ENCODE data around the gene GTF2IRD1. TPM values are rescaled to one million over a fixed set of nuclear protein-coding genes. Genes with fewer than 3 reads are reported as not detected.

Gene GTF2IRD1
- total RNA-seq, 1 donor from 2014 or later, result 48.7 TPM

DNA sequence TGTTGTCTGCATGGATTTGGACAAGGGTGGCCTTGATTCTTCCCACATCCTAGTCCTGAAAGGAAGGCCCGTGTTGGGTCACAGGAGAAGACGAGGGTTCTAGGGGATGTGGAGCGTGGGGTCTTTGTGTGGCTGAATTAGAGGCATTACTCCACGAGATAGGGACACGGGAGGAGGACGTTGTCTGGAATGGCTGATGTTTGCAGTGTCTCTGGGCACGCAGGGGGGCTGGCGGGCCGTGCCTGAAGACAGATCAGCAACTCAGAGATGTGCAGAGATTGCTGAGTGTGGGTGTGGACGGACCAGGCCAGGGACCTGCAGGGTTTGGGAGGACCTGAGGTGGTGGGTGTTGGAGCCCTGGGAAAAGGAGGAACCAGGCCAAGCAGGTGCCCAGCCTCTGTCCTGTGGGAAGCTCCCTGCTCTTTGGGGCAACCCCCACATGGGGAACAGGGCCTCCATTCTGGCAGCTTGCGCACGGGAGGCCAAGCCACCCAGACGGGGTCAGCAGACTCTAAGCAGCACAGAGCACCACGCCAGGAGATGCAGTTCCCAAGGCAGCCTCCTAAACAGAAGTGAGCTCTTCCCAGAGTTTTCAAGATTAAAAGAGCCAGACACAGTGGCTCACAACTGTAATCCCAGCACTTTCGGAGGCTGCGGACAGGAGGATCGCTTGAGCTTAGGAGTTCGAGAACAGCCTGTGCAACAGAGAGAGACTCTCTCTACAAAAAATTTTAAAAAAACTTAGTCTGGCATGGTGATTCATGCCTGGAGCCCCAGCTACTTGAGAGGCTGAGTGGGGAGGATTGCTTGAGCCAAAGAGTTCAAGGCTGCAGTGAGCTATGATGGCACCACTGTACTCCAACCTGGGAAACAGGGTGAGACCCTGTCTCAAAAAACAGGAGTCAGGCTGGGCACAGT is 132.8 kb downstream of the GTF2IRD1 start:
- TF ChIP-seq, protein P1, sequence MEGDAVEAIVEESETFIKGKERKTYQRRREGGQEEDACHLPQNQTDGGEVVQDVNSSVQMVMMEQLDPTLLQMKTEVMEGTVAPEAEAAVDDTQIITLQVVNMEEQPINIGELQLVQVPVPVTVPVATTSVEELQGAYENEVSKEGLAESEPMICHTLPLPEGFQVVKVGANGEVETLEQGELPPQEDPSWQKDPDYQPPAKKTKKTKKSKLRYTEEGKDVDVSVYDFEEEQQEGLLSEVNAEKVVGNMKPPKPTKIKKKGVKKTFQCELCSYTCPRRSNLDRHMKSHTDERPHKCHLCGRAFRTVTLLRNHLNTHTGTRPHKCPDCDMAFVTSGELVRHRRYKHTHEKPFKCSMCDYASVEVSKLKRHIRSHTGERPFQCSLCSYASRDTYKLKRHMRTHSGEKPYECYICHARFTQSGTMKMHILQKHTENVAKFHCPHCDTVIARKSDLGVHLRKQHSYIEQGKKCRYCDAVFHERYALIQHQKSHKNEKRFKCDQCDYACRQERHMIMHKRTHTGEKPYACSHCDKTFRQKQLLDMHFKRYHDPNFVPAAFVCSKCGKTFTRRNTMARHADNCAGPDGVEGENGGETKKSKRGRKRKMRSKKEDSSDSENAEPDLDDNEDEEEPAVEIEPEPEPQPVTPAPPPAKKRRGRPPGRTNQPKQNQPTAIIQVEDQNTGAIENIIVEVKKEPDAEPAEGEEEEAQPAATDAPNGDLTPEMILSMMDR (IDR thresholded peaks at IDR 0.05), result no peak
- H3K9me3 Mint-ChIP-seq (ENCODE audit: unreplicated experiment), result no peaks in the 10 kb centered on the region
- peak overlapping the region; percentile 93 for H3K27ac Mint-ChIP-seq (ENCODE audit: unreplicated experiment)
- no peak overlapping the region for H3K4me3 Mint-ChIP-seq (ENCODE audit: unreplicated experiment)
- H3K36me3 Mint-ChIP-seq (ENCODE audit: unreplicated experiment), result peaks cover 5% of the 10 kb centered on the region
- H3K4me1 Mint-ChIP-seq (ENCODE audit: unreplicated experiment), result peaks cover 30% of the 10 kb centered on the region
- H3K27me3 Mint-ChIP-seq (ENCODE audit: unreplicated experiment), result no peaks in the 10 kb centered on the region
- DNase-seq (ENCODE audit: extremely low spot score, unreplicated experiment), result no peak

DNA sequence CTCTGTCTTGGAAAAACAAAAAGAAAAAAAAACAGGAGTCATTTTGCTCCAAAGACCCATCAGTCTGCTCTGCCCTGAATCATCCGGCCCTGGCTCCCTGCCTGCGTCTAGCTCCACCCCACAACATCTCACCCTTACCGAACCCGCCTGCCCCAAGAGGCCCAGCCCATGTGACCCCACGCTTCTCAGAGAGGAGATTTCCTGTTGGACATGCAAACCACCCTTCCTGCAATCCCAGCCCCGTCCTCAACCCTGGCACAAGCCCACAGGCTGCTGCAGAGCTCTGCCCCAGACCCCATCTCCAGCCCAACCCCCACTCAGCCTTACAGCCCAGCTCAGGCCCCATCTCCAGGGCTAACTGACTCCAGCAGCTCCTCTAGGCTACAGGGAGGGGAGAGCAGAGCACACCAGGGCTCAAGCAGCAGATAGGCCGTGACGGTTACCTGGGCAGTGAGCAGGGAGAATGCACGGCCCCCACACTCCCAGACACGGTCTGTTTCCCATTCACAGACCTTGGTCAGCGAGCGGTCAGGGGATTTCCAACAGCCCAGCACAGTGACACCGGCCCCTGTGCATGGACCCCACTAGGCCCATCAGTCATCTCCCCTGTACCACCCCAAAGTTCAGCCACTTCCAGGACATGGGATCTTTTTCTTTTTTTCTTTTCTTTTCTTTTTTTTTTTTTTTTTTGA is 133.9 kb downstream of the GTF2IRD1 start:
- peak overlapping the region; percentile 93 for H3K27ac Mint-ChIP-seq (ENCODE audit: unreplicated experiment)
- H3K27me3 Mint-ChIP-seq (ENCODE audit: unreplicated experiment), result no peaks in the 10 kb centered on the region
- H3K36me3 Mint-ChIP-seq (ENCODE audit: unreplicated experiment), result peaks cover 6% of the 10 kb centered on the region
- peak; percentile 93 for DNase-seq (ENCODE audit: extremely low spot score, unreplicated experiment)
- TF ChIP-seq, protein P1 (IDR thresholded peaks at IDR 0.05), result no peak
- peak overlapping the region; percentile 8 for H3K4me3 Mint-ChIP-seq (ENCODE audit: unreplicated experiment)
- no peaks in the 10 kb centered on the region for H3K9me3 Mint-ChIP-seq (ENCODE audit: unreplicated experiment)
- H3K4me1 Mint-ChIP-seq (ENCODE audit: unreplicated experiment), result peaks cover 30% of the 10 kb centered on the region

DNA sequence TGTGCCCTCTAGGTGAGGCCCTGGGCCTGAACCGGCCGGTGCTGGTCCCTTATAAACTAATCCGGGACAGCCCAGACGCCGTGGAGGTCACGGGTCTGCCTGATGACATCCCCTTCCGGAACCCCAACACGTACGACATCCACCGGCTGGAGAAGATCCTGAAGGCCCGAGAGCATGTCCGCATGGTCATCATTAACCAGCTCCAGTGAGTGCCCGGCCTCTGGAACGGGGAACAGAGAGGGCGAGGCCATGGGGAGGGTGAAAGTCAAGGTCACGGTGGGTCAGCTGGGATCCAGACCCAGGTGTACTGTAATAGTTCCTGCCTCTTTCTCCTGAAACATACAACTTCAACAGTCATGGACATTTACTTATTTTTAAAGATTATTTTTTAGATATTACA is 137.1 kb downstream of the GTF2IRD1 start:
- Mint-ChIP-seq H3K9me3 (ENCODE audit: unreplicated experiment) (no peaks in the 10 kb centered on the region), H3K4me3 (ENCODE audit: unreplicated experiment) (no peak overlapping the region), H3K27ac (ENCODE audit: unreplicated experiment) (no peak overlapping the region), H3K4me1 (ENCODE audit: unreplicated experiment) (peaks cover 30% of the 10 kb centered on the region), H3K36me3 (ENCODE audit: unreplicated experiment) (peaks cover 8% of the 10 kb centered on the region), H3K27me3 (ENCODE audit: unreplicated experiment) (no peaks in the 10 kb centered on the region)
- DNase-seq (ENCODE audit: extremely low spot score, unreplicated experiment), result no peak
- TF ChIP-seq, protein P1 (IDR thresholded peaks at IDR 0.05), result no peak

DNA sequence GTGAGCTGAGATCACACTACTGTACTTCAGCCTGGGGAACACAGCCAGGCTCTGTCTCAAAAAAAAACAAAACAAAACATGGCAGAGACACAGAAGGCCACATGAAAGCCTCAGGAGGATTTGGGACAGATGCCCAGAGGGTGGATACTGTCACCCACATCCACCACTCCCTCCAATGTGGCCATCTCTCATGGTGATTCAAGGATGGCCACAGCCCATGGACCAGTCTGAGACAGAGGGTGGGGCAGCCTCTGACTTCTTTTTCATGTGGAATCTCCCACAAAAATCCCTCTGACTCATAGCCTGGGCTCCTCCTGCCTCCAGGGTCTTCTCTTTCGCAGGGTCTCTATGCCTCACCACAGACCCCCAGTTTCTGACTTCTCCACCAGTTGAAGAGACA is 144.9 kb downstream of the GTF2IRD1 start:
- Mint-ChIP-seq H3K27me3 (ENCODE audit: unreplicated experiment) (no peaks in the 10 kb centered on the region), H3K27ac (ENCODE audit: unreplicated experiment) (no peak overlapping the region), H3K9me3 (ENCODE audit: unreplicated experiment) (no peaks in the 10 kb centered on the region), H3K4me3 (ENCODE audit: unreplicated experiment) (no peak overlapping the region), H3K36me3 (ENCODE audit: unreplicated experiment) (peaks cover 25% of the 10 kb centered on the region), H3K4me1 (ENCODE audit: unreplicated experiment) (no peaks in the 10 kb centered on the region)
- TF ChIP-seq, protein P1 (IDR thresholded peaks at IDR 0.05), result no peak
- DNase-seq (ENCODE audit: extremely low spot score, unreplicated experiment), result no peak

DNA sequence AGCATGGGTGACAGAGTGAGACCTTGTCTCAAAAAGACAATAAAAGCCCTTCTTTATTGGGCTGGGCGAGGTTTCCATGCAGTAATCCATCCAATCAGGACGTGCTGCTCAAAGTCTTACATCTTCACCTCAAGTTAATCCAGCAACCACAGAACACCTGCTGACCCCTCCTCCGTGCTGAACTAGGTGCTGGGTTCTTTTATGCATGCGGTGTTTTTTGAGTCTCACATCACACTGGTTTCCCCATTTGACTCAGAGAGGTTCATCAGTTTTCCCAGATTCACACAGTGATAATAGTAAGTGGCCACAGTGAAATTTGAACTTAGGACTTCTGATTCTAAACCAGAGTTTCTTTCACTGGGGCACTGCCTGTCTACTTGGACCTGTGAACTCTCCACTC is 145.5 kb downstream of the GTF2IRD1 start:
- Mint-ChIP-seq H3K27ac (ENCODE audit: unreplicated experiment) (no peak overlapping the region), H3K9me3 (ENCODE audit: unreplicated experiment) (no peaks in the 10 kb centered on the region), H3K27me3 (ENCODE audit: unreplicated experiment) (no peaks in the 10 kb centered on the region), H3K36me3 (ENCODE audit: unreplicated experiment) (peaks cover 26% of the 10 kb centered on the region), H3K4me1 (ENCODE audit: unreplicated experiment) (no peaks in the 10 kb centered on the region), H3K4me3 (ENCODE audit: unreplicated experiment) (no peak overlapping the region)
- TF ChIP-seq, protein P1 (IDR thresholded peaks at IDR 0.05), result no peak
- no peak for DNase-seq (ENCODE audit: extremely low spot score, unreplicated experiment)

All from osteocyte (in vitro differentiated cells).